Pulmonary artery endothelial cell (primary cell): ENCODE results near the gene GRK1. TPM values are rescaled to one million over a fixed set of nuclear protein-coding genes. Genes with fewer than 3 reads are reported as not detected.
"Not testable (repeated sequence)": the region's sequence is repeated elsewhere in the genome, so short reads cannot be mapped to it uniquely, and the experiment has no call there.

Source experiments
- DNase-seq: peaks from one replicate; pipeline ENCODE4 v3.0.0-alpha.2; 2011; ENCODE audit warnings: low read depth, low spot score
- total RNA-seq: library from RNA; depleted of rRNA; stranded (reverse); fragments of >200 nt; gene quantifications from 2 replicates; pipeline ENCODE4 v1.2.3, GENCODE V29; 2014

Gene GRK1
- total RNA-seq, 1 donor from 2014 or later: not detected

DNA sequence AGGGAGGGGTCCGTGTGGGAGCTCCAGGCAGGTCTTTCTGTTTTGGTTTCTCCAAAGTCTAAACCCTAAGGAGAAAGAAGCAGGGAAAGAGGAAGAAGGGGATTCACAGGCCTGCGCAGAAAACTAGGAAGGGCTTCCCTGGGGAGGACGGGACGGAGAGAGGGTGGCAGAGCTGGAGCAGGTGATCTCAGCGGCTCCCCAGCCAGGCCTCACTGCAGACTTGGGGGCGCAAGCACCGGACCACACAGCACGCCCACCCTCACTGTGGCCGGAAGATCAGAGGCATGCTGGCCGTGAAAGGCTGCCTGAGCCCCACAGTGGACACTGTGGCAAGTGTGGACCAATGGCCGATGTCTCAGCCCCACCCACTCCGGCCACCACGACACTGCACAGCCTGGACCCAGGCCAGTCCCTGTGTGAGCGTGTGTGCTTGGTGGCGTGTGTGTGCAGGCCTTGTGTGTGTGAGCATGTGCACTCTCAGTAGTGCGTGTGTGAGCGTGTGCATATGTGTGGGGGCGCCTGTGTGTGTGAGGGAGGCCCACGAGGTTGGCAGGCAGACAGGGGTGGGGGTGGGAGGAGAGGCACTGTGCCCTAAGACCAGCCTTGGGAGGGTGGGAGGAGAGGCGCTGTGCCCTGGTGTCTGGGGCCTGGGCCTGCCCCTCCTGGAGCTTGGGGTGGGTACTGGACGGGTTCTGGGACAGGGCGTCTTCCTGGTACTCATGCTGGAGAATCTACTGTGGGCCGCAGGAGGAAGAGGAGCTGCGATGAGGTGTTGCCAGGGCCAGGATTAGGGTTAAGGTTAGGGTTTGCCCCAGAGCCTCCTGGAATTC lies 76.6 kb downstream of the GRK1 start:
- DNase-seq: no peak

DNA sequence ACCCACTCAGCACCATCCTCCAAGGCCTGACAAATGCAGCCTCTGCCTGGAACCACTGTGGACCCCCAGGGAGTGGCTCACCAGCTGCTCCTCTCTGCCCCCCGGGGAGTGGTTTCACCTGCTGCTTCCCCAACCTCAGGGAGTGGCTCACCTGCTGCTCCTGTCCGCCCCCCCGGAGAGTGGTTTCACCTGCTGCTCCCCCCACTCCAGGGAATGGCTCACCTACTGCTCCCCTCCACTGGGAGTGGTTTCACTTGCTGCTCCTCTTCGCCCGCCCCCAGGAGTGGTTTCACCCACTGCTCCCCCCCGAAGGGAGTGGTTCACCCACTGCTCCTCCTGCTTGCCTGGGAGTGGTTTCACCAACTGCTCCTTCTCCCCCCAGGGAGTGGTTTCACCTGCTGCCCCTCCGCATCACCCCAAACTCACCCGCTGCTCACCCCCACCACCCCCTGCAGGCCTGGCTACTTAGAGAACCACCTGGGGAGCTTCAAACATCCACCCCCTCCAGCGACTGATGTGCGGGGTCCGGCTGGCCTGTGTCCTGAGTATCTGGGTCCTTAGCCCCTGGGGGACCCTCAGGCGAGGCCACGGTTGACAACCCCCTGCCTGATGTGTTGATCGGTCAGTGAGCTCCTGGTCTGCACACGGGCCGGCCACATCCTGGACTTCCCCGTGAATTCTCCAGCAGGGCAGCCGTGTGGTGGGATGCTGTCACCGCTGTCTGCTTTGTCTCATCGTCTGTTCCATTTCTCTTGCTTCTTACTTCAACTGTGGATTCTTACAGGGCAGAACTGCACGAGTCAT lies 77.4 kb downstream of the GRK1 start:
- DNase-seq: no peak

DNA sequence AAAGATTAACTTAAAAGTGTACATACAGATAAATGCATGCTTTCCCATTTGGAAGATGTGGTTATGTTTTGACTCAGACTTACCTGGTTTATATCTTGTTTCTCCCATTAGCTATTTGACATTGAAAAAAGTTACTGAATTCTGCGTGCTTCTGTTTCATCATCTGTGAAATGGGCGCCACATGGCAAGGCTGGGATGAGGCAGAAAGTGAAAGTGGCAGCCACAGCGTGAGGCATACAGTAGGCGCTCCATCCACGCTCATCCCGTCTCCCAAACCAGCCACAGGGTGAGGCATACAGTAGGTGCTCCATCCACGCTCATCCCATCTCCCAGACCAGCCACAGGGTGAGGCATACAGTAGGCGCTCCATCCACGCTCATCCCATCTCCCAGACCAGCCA lies 78.0 kb downstream of the GRK1 start:
- DNase-seq: no peak

DNA sequence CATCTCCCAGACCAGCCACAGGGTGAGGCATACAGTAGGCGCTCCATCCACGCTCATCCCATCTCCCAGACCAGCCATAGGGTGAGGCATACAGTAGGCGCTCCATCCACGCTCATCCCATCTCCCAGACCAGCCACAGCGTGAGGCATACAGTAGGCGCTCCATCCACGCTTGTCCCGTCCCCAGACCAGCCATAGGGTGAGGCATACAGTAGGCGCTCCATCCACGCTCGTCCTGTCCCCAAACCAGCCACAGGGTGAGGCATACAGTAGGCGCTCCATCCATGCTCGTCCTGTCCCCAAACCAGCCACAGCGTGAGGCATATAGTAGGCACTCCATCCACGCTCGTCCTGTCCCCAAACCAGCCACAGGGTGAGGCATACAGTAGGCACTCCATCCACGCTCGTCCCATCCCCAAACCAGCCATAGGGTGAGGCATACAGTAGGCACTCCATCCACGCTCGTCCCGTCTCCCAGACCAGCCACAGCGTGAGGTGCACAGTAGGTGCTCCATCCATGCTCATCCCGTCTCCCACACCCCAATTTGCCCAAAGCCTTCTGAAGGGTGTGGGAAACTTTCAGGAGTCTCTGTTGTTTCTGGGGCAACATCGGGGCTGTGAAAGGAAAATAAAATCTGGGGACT lies 78.6 kb downstream of the GRK1 start:
- DNase-seq: not testable (repeated sequence)

DNA sequence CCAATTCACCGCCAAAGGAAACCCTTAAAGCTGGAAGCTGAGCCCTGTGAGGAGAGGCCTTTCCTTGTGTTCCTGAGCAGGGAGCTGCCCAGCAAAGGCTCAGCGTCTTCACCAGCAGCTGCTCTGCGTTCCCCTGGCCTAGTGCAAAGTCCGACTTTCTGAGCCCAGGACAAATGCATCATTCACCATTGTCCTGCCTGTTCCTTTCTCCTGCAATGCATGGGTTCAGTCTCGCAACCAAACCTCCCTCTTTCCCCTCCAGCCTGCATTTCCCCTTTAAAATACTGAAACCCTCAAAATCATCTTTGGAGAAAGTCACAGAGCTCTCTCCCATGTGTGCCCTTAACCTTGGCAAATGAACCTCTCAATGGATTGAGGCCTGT lies 79.1 kb downstream of the GRK1 start:
- no peak for DNase-seq

DNA sequence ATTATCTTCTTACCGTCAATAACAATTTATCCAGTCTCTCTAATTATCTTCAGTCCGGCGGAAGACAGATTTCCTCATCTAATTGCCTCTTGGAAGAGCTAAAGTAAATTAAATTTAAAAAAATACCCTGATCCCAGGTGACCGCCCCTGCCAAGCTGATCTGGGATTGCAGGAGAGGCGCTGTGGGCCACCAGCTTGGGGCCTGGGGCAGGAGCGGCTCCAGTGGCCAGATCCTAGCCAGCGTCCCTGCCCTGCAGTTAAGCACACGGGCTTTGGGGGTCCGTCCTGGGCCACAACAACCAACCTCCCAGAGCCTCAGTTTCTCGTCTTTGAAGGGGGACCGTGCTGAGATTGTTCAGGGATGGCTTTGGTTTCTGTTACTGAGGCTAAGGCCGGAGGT lies 79.7 kb downstream of the GRK1 start:
- no peak for DNase-seq

DNA sequence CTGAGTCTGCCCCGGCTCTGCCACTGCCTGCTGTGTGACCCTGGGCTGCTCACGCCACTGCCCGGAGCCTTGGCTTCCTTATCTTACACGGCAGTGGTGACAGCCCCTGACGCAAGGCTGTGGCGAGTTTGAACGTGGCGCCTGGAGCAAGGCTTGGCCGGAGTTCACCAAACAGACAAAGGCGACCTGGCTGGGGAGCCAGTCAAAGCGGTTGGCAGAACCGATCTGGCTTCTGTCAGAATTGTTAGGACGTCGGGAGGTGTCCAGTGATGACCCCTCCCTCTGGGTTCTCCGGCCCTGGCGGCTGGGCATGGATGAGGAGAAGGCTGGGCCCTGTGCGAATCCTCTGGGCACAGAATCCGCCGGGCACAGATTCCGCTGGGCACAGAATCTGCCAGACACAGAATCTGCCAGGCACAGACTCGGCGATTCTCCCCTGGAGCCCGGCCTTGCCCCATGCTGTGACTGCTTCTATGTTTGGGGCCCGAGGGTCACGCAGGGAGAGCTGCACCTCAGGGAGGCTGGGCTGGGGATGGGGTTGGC lies 80.3 kb downstream of the GRK1 start:
- no peak for DNase-seq

DNA sequence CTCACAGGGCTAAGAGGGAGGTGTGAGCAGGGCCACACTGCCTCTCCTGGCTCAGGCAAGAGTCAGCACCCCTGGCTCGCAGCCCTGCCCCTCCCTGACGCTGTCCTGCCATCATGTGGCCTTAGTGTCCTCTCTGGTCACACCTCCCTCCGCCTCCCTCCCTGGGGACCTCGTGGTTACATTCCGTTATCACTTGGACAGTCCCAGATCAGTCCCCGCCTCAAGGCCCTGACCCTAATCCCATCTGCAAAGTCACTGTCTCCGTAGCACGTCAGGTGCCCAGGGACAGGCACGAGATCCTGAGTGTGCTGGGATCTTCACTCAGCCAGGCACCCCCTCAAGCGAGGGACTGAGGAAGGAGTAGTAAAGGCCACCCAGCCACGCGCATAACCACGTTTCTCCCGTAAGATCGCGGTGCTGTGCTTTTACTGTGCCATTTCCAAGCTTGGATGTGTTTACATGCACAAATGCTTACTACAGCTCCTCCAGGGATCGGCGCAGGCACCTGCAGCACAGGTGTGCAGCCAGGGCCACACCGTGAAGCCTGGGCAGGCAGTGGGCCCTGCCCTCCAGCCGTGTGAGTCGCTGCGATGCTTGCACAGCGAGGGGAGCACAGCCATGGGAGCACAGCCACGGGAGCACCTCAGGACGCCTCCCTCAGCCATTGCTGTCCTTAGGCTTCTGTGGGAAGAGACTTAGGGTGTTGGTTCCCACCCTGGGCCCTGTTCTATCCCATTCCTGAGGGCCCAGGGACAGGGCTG lies 81.3 kb downstream of the GRK1 start:
- no peak for DNase-seq

DNA sequence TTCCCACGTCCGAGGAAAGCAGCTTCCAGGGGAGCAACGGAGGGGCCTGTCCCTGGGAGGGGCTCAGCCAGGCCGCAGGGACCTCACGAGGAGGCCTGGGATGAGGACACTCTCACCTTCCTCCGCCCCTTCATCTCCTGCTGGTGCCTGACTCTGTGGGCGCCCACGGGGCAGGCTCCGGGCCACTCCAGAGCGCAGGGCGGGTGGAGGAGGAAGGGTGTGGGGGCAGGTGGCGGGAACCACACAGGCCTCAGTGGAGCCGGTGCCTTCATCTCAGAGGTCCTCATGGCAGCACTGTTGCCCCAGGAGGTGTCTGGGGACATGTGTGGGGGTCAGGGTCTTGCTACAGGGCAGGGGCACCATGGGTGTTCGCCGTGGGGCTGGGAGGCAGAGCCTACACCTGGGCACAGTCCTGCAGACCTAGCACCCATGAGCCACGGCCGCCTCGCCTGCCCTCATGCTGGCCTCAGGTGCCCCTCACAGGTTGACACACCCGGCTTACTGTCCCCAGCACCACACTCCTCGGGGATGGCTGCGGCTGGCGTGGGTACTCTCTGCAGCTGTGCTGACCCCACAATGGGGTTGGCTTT lies 81.9 kb downstream of the GRK1 start:
- no peak for DNase-seq

DNA sequence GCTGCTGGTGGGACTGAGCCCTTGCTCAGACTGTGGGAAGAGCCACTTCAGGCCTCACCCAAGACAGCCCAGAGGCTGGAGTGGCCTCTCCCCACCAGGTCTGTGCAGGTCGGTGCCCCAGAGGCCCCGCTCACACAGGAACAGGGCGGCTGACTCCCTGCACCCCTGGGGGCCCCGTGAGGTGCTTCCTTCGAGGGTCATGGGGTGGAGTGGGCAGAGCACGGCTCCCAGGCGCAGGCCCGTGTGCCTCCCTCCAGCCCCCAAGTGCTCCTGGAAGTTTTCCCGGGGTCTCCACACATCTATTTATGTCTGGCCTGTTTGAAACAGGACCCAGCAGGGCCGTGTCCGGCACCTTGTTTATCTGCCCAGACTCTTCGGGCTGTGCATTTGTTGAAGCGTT lies 82.5 kb downstream of the GRK1 start:
- DNase-seq: no peak

DNA sequence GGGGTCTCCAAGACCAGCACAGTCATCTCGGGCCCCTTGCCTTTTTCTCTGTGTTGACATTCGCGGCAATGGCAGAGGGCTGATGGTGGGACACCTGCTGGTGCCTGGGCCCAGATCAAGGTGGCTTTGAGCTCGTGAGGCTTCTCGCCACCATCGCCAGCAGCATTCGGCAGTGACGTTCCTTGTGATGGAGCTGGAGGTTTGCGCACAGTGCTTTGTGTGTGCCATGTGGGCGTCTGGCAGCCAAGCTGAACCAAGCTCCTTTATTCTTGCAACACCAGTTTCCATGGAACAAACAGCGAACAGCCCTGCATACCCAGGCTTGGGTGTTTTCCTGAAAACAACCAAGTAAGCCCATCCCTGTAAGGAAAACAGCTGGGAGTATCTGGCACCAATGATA lies 82.9 kb downstream of the GRK1 start:
- DNase-seq: no peak

DNA sequence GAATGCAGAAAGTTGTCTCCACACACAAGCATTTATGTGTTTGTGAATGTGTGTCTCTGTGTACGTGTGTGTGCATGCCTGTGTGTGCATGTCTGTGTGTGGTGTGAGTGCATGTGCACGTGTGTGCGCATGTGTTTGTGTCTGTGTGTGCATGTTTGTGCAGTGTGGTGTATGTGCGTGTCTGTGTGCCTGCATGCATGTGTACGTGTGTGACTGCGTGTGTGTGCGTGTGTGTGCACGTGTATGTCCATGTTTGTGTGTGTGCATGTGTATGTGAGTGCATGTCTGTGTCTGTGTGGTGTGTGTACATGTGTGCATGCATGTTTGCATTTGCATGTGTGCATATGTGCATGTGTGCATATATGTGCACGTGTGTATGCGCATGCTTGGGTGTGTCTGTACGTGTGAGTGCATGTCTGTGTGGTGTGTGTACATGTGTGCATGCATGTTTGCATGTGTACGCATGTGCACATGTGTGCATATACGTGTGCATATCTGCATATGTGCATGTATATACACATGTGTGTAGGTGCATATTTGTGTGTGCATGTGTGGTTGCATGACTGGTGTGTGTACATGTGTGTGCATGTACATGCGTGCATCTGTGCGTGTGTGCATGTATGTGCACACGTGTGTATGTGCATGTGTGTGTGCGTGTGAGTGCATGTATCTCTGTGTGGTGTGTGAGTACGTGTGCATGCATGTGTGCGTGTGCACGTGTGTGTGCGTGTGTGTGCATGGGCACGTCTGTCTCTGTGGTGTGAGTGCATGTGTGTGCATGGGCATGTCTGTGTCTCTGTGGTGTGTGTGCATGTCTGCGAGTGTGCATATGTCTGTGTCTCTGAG lies 83.8 kb downstream of the GRK1 start:
- no peak for DNase-seq

DNA sequence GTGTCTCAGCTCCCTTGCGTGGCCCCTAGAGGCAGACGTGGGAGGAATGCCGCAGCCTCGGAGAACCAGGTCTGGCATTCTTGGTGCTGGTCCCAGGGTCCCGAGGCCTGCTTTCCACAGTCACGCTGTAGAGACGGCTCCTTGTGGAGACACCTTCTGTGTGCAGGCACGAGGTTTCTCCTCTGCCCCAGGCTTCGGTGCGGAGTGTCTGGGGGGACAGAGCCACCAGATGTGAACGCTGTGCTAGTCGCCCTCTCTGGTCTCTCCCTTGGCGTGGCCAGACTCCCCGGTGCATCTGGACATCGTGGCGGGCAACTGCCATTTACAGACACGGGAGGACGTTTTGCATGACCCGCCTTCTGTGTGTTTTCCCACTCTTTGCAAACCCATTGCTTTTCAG lies 84.5 kb downstream of the GRK1 start:
- no peak for DNase-seq

DNA sequence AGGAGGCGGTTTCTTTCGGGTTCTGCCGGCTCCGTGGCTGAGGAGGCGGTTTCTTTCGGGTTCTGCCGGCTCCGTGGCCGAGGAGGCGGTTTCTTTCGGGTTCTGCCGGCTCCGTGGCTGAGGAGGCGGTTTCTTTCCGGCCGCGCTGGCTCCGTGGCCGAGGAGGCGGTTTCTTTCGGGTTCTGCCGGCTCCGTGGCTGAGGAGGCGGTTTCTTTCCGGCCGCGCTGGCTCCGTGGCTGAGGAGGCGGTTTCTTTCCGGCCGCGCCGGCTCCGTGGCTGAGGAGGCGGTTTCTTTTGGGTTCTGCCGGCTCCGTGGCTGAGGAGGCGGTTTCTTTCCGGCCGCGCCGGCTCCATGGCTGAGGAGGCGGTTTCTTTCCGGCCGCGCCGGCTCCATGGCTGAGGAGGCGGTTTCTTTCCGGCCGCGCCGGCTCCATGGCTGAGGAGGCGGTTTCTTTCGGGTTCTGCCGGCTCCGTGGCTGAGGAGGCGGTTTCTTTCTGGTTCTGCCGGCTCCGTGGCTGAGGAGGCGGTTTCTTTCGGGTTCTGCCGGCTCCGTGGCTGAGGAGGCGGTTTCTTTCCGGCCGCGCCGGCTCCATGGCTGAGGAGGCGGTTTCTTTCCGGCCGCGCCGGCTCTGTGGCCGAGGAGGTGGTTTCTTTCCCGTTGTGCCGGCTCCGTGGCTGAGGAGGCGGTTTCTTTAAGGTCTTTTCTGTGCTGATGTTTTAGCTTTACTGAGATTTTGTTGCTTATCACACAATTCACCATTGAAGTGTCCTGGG lies 85.4 kb downstream of the GRK1 start:
- not testable (repeated sequence) for DNase-seq

DNA sequence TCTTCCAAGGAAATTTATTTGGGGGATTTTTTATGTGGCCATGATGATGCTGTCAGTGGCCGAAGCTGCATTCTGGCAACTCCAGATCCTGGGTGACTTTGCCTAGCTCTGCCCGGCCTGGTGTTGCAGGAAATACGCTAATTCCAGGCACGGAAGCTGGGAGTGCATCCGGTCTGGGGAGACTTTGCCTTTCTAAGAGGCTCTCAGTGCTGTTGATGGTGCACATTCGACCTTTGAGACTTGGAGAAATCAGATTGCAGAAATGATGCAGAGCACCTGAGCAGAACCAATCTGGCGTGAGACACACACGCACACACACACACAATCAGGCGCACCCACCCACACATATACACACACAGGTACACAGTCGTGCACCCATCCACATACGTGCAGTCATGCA lies 86.2 kb downstream of the GRK1 start:
- no peak for DNase-seq

DNA sequence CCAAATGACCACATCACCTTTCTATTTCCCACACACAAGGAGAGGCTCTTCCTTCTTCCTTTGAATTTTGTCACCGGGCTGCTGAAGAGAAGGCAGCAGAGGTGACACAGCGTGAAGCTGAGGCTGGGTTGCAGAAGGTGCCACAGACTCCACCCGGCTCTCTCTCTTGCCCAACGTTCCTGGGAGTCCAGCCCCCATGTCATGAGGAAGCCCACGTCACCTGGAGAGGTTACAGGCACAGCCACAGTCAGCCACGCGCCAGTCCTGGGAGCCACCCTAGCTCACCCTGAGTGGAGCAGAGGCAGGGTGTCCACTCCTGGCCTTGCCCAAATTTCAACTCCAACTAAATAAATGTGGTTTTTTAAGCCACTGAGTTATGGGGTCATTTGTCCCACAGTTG lies 87.2 kb downstream of the GRK1 start:
- DNase-seq: no peak

DNA sequence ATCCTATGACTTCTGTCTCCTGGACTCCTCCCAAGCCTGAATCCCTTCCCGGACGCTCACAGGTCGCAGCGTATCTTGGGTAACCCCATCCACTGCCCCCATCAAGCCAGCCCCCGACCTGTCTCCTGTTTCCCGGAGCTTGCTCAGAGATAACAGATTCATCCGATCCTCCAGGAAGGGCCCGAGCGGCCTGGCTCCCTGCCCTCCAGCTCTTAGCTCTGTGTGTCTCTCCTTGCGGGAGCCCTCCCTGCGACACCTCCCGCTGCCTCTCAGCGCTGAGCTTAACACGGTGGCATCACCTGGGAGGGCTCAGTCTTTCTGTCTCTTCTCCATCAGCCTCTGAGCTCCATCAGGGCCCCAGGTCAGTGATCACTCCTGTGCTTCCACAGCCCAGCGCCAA lies 87.7 kb downstream of the GRK1 start:
- DNase-seq: no peak

DNA sequence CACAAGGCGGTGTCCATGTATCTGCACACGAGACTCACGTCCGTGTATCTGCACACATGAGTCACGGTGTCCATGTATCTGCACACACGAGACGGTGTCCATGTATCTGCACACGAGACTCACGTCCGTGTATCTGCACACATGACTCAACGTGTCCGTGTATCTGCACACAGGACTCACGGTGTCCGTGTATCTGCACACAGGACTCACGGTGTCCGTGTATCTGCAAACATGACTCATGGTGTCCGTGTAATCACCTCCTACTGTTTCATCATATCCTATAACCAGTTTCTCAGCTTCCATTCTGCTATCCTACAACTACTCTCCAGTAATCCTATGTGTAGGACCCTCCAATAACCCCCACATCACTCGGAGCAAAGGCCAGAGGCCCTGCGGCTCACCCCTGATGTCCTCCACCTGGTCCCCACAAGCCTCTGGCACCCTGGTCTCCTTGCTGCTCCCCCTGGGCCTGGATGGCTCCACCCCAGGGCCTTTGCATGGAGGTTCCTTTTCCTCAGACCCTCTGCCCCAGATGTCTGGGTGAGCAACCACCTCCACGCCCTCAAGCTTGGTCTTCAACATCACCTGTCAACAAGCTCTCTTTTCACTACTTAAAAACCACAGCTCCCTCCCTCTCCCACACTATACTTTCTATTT lies 89.5 kb downstream of the GRK1 start:
- no peak for DNase-seq
